ENCODE results near the gene EFCC1. TPM values are rescaled to one million over a fixed set of nuclear protein-coding genes. Genes with fewer than 3 reads are reported as not detected.

EFCC1 gene
- polyA plus RNA-seq, 1 experiment = not detected

DNA sequence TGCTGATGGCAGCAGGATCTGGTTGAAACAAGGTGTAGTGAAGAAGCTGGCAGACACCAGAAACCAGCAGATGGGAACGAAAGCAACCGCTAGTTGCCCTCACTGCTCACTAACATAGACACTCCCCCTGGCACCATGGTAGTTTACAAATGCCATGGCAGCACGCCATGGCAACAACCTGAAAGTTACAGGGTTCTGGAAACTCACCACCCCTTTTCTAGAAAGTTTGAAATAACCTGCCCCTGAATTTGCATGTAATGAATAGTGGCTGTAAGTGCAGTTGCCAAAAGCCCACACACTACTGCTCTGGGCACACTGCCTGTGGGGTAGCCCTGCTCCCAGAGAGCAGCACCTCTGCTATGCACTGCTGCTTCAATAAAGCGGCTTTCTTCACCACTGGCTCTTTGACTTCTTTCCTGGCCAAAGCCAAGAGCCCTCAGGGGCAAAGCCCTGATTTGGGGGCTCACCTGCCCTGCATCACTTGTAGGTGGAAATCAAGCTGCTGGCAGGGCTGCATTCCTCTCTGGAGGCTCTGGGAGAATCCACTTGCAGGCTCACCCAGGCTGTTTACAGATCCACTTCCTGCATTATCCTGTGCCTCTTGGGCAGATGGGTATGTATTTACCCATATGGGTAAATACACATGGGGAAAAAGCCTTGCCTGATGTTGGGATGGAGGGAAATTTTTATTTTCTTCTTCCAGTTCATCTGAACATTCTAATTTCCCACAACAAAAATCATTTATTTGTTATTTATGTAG lies 57.5 kb downstream of the EFCC1 start:
- no peak overlapping the region for H3K4me3 ChIP-seq (ENCODE audit: low read depth, low read length)
- no peaks in the 10 kb centered on the region for H3K36me3 ChIP-seq (ENCODE audit: control insufficient read depth, insufficient read depth, low read length)
- TF ChIP-seq, protein P1, sequence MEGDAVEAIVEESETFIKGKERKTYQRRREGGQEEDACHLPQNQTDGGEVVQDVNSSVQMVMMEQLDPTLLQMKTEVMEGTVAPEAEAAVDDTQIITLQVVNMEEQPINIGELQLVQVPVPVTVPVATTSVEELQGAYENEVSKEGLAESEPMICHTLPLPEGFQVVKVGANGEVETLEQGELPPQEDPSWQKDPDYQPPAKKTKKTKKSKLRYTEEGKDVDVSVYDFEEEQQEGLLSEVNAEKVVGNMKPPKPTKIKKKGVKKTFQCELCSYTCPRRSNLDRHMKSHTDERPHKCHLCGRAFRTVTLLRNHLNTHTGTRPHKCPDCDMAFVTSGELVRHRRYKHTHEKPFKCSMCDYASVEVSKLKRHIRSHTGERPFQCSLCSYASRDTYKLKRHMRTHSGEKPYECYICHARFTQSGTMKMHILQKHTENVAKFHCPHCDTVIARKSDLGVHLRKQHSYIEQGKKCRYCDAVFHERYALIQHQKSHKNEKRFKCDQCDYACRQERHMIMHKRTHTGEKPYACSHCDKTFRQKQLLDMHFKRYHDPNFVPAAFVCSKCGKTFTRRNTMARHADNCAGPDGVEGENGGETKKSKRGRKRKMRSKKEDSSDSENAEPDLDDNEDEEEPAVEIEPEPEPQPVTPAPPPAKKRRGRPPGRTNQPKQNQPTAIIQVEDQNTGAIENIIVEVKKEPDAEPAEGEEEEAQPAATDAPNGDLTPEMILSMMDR (IDR thresholded peaks at IDR 0.05; ENCODE audit: insufficient read depth, low read depth, low read length) = no peak
- POLR2A ChIA-PET = no interaction called here
- CTCF ChIA-PET = interaction anchor here (4.4 kb wide), 1 partner anchor 187 kb away, joined by 16 read pairs; no protein-coding TSS in a partner anchor
- peaks cover 10% of the 10 kb centered on the region for H3K27me3 ChIP-seq (ENCODE audit: control insufficient read depth, insufficient read depth, low read length)
- DNase-seq (ENCODE audit: low read depth) = no peak

DNA sequence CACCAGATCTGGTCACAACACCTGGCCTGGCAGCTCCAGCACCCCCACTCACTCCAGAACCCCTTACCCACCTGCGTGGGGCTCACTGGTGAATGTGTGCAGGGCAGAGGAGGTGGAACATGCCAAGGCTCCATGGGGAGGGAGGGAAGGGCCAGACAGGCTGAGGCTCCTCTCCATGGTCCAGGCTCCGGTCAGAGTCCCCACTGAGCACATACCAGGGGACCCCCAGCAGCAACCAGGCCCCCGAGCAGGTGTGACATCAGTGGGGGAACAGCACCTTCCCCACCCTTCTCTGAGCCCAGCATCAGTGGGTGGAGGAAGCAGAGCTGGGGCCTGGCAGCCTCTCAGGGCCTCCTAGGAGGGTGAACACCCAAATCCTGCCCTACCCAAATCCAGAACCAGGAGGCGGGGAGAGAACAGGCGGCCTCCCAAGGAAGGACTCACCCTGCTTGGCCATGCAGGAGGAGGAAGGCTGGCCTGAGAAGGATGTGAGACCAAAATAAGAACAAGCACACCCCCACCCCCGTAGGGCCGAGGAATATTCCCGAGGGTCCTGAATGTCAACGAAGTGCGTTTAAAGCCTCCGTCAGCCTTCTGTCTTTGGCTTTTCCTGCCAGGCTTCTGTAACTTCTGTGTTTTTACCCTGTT lies 58.3 kb downstream of the EFCC1 start:
- TF ChIP-seq, protein P1 (IDR thresholded peaks at IDR 0.05; ENCODE audit: insufficient read depth, low read depth, low read length) = no peak
- CTCF ChIA-PET = interaction anchor here (0.7 to 4.4 kb wide), 2 partner anchors 10 to 187 kb away, joined by 4 to 16 read pairs; no protein-coding TSS in a partner anchor
- H3K4me3 ChIP-seq (ENCODE audit: low read depth, low read length) = no peak overlapping the region
- DNase-seq (ENCODE audit: low read depth) = no peak
- POLR2A ChIA-PET = no interaction called here
- peaks cover 10% of the 10 kb centered on the region for H3K27me3 ChIP-seq (ENCODE audit: control insufficient read depth, insufficient read depth, low read length)
- no peaks in the 10 kb centered on the region for H3K36me3 ChIP-seq (ENCODE audit: control insufficient read depth, insufficient read depth, low read length)

DNA sequence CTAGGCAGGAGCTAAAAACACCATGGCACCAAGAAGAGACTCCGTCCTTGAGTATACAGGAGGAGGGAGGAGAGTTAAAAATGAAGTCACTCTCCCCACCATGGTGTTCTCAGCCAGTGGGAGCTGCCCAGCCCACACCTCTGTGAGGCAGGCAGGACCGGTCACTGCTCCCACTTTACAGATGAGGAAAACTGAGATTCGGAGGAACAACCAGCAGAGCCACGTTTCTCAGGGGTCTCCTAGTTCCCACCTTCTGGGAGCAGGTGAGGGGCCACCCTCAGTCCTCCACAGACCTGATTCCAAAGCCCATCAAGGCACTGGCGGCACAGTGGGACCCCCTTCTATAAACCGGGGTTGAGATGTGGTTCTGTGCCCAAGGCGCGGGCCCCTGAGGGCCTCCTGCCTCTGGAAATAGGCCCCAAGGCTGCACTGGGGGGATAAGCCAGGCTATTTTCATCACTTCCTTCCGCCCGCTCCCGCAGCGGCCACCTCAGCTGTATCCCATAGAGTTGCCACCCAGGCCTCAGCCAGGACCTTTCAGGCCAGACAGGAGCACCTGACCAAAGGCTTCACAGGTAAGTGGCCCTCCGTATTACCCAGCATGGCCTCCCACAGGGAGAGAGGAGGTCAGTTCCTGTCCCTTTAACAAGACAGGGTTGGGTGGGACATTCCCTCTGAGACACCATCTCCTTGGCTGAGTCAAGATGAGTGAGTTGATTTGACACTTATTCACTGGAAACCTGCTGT lies 59.3 kb downstream of the EFCC1 start, which contains the start of gene GP9:
Gene GP9, plus strand, starts transcription at position 504 of the 747 bp plus-strand sequence. CDS start 961 bp downstream, outside the sequence.
- ChIA-PET POLR2A (no interaction called here), CTCF (interaction anchor here (0.7 kb wide), 1 partner anchor 9 kb away, joined by 4 read pairs; no protein-coding TSS in a partner anchor)
- H3K27me3 ChIP-seq (ENCODE audit: control insufficient read depth, insufficient read depth, low read length) = peaks cover 10% of the 10 kb centered on the region
- no peak for DNase-seq (ENCODE audit: low read depth)
- no peaks in the 10 kb centered on the region for H3K36me3 ChIP-seq (ENCODE audit: control insufficient read depth, insufficient read depth, low read length)
- TF ChIP-seq, protein P1 (IDR thresholded peaks at IDR 0.05; ENCODE audit: insufficient read depth, low read depth, low read length) = no peak
- no peak within 1 kb of the TSS for H3K4me3 ChIP-seq (ENCODE audit: low read depth, low read length)

DNA sequence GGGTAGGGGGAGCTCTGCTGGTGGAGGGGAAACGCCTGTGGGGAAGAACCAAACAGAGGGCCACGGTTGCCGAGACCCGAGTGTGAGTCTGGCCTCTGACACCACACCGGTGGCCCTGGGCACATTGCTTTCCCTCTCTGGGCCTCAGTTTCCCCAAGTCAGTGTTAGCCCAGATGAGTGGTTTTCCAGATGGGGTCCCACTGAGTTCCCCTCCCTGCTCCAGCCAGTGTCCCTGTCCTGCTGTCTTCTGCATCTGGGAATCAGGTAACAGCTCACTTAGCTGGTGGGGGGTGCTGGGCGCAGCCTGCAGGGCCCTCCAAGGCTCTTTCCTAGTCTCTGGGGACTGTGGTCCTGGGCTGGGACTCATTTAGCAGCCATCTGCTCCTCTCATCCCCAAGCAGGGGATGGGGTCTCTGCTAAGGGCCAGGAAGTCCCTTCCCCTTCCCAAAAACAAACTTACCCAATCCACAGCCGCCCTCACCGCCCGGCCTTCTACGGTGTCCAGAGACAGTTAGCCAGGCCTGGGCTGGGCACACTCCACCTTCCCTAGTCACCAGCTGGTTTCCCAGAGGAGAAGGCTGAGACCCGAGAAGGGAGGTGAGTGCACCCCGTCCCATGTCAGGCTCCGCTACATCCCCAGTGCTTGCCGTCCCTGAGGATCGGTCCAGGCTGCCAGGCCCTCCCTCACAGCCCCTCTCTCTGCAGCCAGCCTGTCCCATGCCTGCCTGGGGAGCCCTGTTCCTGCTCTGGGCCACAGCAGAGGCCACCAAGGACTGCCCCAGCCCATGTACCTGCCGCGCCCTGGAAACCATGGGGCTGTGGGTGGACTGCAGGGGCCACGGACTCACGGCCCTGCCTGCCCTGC lies 60.2 kb downstream of the EFCC1 start:
- TF ChIP-seq, protein P1 (IDR thresholded peaks at IDR 0.05; ENCODE audit: insufficient read depth, low read depth, low read length) = no peak
- no peak overlapping the region for H3K4me3 ChIP-seq (ENCODE audit: low read depth, low read length)
- CTCF ChIA-PET = no interaction called here
- DNase-seq (ENCODE audit: low read depth) = no peak
- peaks cover 7% of the 10 kb centered on the region for H3K27me3 ChIP-seq (ENCODE audit: control insufficient read depth, insufficient read depth, low read length)
- H3K36me3 ChIP-seq (ENCODE audit: control insufficient read depth, insufficient read depth, low read length) = no peaks in the 10 kb centered on the region
- POLR2A ChIA-PET = no interaction called here
